Stimulated activated CD8-positive, alpha-beta memory T cell treated with anti-CD3 and anti-CD28 coated beads, Interleukin-7, amount 100 ng/mL, for 1 hour (primary cell): Measurements from ENCODE around the gene PHF23.

Experiments
- DNase-seq, 2 donors: peaks; one replicate each; pipeline ENCODE4 v3.0.0-alpha.2; 2020; ENCODE audit warnings: low read depth in 2 of 2

The PHF23 gene

DNA sequence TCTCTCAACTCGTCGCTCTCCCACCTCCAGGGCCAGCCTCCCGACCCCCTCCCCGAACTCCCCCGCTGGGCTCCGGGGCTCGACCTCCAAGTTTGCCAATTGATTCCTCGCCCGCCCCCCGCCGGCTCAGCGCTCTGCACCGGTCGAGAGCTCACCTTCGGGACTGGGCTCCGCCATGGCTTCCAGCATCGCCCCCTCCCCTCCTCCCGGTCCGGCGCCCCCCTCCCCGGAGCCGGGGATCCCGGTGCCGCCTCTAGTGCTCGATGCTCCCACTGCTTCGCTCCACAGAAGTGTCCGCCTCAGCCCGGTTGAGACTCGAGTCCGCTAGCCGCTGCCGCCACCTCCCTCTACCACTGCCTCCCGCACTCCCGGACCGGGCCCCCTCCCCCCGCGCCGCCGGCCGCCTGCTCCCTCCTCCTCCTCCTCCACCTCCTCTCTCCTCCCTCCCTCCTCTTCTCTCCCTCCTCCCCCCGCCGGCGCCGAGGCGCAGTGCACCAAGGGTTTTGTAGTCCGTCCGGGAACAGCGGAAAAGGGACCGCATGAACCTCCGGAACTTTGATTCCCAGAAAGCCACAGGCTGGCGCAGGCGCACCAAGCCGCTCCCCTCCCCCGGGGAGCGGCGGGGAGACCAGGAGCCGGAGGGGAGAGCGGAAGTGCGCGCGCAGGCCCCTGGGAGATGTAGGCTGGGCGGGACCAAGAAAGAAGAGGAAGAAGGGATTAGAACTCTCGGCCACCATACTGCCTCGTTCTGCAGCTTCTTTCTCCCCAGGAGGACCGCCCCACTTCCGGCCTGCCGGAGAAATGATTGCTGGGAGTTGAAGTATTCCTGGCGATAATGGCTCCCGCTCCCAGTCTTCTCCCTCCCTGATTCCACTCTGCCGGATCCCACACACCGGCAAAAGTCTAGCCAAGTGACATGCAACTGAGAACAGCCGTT lies at the start of gene PHF23:
Gene PHF23 (minus strand): TSS at position 367 of the 937 bp plus-strand sequence. CDS start 178 bp downstream, at position 189.
- DNase-seq: peak; percentile 93

DNA sequence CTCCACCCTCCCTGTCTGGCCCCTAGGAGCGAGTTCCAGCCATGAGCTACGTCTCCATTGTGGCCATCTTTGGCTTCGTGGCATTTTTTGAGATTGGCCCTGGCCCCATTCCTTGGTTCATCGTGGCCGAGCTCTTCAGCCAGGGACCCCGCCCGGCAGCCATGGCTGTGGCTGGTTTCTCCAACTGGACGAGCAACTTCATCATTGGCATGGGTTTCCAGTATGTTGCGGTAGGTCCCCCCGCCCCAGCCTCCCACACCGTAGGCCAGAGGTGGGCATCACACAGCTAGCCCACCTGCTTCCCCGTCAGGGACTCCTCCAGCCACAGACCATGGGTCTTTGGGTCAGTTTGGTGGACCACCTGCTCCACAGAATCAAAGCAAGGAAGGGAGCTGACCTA lies 46.4 kb upstream of the PHF23 start:
- DNase-seq: no peak

DNA sequence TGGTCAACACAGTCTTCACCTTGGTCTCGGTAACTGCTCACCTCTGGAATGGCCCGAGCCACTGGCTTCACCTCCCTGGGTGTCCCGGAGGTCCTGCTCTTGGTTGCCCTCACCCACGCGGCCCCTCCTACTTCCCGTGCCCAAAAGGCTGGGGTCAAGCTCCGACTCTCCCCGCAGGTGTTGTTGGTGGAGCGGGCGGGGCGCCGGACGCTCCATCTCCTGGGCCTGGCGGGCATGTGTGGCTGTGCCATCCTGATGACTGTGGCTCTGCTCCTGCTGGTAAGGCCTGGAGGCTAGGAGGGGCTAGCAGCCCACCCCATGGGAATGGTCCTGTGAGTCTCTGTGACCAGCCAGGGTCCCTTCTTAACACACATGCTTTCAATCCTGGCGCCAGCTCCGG lies 45.7 kb upstream of the PHF23 start:
- DNase-seq: no peak

DNA sequence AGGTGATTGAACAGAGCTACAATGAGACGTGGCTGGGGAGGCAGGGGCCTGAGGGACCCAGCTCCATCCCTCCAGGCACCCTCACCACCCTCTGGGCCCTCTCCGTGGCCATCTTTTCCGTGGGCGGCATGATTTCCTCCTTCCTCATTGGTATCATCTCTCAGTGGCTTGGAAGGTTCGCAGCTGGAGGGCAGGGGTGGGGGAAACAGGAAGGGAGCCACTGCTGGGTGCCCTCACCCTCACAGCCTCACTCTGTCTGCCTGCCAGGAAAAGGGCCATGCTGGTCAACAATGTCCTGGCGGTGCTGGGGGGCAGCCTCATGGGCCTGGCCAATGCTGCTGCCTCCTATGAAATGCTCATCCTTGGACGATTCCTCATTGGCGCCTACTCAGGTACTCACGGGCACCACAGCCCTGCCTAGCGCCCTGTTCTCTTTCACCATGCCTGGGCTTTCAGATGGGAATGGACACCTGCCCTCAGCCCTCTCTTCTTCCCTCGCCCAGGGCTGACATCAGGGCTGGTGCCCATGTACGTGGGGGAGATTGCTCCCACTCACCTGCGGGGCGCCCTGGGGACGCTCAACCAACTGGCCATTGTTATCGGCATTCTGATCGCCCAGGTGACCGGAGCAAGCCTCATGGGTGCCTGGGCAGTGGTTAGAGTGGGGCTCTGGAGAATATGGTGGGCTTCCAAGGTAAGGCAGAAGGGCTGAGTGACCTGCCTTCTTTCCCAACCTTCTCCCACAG lies 44.4 kb upstream of the PHF23 start:
- DNase-seq: no peak

DNA sequence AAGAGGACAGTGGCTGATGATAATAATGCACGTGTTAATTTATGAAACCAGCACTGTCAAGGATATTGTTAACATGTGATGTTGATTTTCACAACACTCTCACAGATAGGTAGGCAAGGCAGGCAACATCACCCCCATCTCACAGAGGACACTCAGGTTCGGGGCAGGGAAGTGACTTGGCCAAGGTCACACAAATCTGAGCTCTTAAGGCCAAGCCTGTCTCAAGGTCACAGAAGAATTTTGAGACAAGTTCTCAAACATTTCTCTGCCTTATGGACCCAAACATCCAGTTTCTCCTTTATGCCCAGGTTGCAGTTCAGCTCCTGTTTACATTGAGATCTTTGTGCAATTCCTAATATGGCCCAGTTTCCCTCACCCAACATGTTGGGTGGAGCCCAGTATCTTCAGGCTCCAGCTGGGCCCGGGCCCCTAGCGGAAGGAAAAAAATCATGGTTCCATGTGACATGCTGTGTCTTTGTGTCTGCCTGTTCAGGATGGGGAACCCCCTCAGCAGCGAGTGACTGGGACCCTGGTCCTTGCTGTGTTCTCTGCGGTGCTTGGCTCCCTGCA lies 43.6 kb upstream of the PHF23 start:
- no peak for DNase-seq

DNA sequence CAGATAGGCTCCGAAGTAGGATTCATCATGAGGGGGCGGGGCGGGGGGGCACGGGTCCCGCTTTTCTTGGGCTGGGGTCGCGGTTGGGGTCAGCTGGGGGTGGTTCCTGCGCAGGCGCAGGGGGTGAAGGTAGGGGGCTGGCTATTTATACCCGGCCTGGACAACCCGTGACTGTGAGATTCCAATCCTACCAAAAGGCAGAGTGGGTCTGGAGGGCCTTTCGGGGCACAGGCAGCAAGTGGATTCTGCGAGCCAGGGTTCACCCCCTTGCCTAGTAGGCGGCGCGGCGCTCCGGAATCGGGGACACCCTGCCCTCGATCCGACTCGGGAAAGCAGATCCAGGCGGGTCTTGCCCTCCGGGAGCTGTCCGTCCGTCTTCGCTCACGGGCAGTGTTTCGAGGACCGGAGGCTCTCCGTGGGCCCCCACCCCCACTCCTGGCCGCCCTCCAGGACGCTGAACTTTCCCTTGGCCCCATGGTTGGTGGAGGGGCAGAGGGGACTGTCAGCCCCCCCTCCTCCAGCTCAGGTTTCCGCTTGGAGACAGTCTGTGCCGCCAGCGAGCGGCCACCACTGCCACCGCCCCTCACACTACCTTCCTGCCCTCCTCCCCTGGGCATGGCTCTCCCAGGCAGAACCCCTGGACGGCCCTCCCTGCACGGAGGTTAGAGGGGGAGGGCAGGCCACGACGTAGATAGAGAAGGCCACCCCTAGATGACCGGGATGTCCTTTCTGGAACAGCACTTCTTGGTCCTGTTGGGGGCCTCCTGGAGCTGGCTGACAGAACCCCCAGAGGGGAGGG lies 42.9 kb upstream of the PHF23 start:
- no peak for DNase-seq

DNA sequence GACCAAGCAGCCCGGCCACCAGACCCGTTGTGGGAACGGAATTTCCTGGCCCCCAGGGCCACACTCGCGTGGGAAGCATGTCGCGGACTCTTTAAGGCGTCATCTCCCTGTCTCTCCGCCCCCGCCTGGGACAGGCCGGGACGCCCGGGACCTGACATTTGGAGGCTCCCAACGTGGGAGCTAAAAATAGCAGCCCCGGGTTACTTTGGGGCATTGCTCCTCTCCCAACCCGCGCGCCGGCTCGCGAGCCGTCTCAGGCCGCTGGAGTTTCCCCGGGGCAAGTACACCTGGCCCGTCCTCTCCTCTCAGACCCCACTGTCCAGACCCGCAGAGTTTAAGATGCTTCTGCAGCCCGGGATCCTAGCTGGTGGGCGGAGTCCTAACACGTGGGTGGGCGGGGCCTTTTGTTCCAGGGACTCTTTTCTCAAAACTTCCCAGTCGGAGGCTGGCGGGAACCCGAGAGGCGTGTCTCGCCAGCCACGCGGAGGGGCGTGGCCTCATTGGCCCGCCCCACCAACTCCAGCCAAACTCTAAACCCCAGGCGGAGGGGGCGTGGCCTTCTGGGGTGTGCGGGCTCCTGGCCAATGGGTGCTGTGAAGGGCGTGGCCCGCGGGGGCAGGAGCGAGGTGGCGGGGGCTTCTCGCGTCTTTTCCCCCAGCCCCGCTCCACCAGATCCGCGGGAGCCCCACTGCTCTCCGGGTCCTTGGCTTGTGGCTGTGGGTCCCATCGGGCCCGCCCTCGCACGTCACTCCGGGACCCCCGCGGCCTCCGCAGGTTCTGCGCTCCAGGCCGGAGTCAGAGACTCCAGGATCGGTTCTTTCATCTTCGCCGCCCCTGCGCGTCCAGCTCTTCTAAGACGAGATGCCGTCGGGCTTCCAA lies 42.1 kb upstream of the PHF23 start, which contains the start of gene SLC2A4:
Gene SLC2A4 (plus strand): TSS at position 645 of the 879 bp plus-strand sequence. CDS start 217 bp downstream, at position 862.
- DNase-seq: peak; percentile 52 to 63

DNA sequence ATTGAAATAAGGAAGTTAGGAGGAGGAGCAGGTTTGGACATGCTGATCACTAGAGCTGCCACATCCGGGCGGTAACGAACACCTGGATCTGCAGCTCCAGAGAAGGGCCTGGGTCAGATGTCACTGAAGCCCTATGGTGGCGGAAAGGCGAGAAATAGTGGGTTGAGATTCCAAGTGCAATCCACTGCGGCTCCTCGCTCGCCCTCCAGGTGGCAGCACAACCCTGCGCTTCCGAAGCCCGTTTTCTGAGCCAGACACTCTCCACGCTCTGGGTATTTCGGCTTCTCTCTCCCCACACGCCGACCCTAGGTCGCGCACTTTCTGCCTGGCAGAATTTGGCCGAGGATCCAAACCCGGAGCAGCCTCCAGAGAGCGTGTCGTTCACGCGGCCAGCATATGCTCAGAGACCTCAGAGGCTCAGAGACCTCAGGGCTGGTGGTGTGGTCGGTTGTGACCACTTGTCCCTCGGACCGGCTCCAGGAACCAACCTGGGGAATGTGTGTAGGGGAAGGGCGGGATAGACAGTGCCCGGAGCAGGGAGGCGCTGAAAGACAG lies 41.3 kb upstream of the PHF23 start:
- DNase-seq: peak; percentile 72 to 75

DNA sequence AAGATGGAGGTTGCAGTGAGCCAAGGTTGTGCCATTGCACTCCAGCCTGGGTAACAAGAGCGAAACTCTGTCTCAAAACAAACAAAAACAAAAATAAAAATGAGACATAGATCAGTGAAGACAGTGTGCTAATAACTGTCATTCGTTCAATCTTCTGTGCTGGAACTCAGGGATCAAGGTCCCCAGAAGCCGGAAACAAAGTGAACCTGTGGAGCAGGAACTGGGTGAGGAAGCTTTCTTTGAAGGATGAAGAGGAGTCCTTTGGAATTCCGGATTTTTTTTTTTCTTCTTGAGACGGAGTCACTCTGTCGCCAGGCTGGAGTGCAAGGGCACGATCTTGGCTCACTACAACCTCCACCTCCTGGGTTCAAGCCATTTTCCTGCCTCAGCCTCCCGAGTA lies 40.2 kb upstream of the PHF23 start:
- DNase-seq: no peak

DNA sequence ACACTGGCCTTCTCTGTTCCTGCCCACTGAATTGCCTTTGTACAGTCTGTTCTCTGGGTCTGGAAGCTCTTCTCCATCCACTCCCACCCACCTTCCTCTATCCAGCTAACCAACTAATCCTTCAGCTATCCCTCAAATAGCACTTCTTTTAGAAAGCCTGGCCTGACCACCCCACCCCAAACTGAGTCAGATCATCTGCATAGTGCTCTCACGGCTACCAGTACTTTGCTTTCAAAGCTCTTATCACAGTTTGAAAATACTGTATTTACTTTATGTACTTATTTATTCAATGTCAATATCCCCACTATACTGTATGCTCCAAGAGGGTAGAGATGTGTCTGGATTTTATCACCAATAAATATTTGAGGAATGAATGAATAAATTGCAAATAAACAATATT lies 27.5 kb upstream of the PHF23 start:
- DNase-seq: no peak

DNA sequence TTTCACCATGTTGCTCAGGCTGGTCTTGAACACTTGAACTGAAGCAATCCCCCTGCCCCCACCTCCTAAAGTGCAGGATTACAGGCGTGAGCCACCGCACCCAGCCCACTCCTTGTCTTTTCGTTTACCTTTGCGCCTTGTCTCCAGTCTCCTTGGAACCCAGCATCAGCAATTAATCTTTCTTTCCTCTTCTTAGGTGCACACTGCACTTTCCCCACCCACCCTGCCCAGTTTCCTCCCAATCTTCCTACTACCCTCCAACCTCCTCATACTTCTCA lies 24.5 kb upstream of the PHF23 start:
- DNase-seq: no peak

DNA sequence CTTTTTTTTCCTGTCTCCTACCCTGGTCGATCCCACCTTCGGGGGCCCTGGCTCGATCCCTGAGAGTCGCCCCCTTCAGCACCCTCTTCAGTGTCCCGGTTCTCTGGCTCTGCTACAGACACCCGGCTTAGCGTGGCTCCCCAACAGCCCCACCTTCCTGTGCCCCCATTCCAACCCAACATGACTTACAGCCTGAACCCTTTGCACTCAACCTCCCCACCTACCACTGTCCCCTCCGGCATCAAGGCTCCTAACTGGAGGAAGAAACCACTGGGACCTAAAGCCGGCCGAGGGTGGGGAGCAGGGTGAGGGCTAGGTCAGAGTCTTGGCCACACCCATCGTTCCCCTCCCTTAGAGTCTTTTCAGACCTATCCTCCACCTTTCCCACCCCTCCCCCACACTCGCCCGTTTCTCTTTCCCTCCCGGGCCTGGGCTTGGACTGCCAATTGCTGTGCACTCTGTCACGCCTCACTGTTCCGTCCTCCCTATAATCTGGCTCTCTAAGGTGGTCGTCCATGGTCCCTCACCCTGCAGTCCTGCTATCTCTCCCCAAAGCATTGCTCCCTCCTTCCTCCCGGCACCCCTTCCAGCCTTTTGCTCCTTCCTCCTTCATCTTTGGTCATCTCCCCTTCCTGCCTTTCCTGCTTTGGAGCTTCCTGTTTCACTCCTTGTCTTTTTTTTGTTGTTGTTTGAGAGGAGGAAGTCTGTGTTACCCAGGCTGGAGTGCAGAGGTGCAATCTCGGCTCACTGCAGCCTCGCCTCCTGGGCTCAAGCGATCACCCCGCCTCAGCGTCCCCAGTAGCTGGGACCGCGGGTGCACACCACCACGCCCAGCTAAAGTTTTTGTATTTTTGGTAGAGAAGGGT lies 23.9 kb upstream of the PHF23 start:
- DNase-seq: no peak

DNA sequence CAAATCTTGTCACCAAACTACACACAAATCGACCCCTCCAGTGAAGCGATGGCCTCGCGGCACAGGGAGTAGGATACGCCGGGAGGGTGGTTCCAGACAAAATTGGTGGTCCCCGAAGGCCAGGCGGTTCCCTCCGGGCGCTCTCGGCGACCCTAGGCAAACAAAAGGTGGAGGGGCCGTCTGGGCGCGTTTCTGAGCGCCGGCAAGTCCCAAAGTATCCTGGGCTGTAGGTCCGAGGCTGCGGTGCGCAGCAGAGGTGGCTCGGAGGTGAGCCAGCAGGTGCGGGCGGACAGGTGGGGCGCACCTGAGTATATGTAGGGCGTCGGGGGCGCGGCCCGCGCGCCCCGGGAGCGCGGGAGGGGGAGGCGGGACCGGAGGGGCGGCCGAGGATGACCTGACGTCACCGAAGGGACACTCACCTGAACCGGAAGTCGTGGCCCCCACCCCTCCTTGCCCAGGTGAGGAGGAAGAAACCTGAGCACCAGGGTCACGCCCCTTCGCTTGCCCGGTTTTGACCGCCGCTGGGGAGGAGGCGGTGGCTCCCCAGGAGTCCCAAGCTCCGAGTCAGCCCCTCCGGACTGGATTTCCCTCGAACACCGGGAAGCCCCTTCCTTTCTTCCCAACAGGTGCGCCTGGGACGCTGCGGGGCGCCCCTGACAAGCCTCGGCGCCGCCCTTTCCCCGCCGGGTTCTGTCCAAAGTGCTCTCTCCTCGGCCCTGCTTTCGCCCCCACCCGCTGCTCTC lies 23.1 kb upstream of the PHF23 start, which contains the start of gene CLDN7:
Gene CLDN7 (minus strand): TSS at position 287 of the 743 bp plus-strand sequence. CDS start 435 bp downstream, outside the sequence.
- DNase-seq: no peak

DNA sequence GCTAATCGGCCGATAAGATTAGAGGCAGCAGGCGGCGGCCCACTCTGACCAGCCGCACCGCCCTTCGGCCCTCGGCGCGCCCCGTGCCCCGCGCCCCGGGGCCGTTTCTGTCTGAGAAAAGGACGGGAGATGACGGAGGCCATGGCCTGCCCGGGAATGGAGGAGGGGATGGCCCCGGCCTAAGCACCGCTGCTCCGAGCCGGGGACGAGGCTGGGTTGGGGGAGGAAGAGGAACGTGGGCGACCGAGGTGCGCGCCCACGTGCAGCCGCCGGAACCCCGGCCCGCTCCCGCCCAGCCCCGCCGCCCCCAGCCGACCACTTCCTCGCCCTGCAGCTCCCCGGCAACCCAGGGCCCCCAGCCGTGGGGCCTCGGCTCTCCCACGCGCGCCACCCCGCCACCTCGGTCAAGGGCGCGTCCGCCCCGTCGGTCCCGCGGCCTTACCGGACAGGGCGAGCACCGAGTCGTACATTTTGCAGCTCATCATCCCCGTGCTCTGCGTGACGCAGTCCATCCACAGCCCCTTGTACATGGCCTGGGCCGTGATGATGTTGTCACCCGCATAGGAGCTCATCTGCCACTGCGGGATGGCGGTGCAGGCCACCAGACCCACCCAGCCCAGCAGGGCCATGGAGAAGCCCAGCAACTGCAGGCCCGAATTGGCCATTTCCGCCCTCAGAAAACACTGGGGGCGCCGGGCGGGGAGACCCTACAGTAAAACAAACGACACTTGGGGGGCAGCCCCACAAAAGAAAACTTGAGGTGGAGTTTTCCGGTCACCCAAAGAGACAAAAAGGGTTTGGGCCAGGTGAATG lies 22.3 kb upstream of the PHF23 start:
- DNase-seq: no peak

DNA sequence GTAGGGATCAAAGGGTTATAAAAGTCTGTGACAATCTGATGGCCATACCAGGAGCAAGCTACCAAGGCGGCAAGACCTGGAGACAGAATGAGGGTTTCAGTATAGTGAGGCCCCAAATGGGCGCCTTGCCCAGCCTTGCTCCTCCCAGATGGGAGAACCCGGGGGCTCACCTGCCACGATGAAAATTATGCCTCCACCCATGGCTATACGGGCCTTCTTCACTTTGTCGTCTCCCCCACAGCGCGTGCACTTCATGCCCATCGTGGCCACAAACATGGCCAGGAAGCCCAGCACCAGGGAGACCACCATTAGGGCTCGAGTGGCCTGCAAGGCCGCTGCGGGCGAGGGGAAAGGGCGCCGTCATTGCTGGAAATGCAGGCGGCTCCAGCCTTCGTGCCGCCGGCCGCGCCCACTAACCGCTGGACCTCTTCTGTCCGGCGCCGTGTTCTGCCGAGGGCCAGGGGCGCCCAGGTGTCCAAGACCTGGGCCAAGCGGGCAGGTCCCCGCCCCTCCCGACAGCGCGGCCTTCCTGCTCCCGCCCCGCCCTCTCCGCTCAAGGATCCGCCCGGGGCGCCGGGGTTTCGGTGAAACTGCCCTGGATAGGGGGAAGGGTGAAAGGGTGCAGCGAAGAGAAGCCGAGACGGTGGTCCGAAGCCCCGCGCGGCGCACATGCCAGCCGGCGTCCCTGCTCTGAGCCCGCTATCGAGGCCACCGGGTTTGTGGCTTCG lies 21.6 kb upstream of the PHF23 start:
- no peak for DNase-seq

DNA sequence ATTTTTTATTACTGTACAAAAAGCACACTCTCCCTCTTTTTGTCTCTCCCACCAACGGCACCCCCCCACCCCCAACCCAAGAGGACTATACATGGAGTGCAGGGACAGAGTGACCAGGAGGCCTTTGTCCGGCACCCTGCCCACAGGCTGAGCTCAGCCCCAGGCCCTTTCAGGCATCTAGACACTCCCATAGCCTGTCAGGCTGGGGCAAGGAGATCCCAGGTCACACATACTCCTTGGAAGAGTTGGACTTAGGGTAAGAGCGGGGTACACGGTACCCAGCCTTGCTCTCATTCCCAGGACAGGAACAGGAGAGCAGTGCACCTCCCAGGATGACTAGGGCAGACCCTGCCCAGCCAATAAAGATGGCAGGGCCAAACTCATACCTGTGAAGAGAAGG lies 20.9 kb upstream of the PHF23 start:
- no peak for DNase-seq

DNA sequence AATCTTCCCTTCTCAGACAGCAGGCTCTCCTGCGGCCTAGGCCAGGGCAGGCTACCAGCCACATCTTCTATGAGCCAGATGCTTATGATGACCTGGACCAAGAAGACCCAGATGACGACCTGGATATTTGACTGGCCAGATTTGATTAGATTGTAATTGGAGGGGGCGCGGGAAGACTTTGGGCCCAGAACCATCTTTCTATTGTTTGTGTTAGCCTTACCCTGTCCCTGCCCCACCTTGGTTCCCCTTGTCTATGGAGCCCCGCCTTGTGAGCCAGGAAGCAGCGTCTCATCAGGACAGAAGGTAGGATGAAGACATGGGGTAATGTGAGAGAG lies 20.3 kb upstream of the PHF23 start:
- no peak for DNase-seq
